ENCODE measurements around the gene OR13J1.
"Not testable (repeated sequence)": the region's sequence is repeated elsewhere in the genome, so short reads cannot be mapped to it uniquely, and the experiment has no call there.

Gene OR13J1

GRCh38 chr9:35899021-35899420, 28.8 kb upstream of the OR13J1 start:
- peaks cover 9% of the 10 kb centered on the region for H3K27me3 ChIP-seq (ENCODE audit: insufficient read depth, poor library complexity, severe bottlenecking)
- no peak for DNase-seq (ENCODE audit: low read depth in 1 of 2, low spot score in 1 of 2)
- no peak overlapping the region for H3K27ac ChIP-seq (replicated peaks)
- no peak for TF ChIP-seq SPI1 (IDR thresholded peaks at IDR 0.05; ENCODE audit: borderline replicate concordance, low read depth)
- no peak for TF ChIP-seq REST (IDR thresholded peaks at IDR 0.05; ENCODE audit: insufficient replicate concordance, low read depth)
- TF ChIP-seq GABPA (IDR thresholded peaks at IDR 0.05; ENCODE audit: low read depth), result no peak
- TF ChIP-seq POLR2AphosphoS5 (IDR thresholded peaks at IDR 0.05; ENCODE audit: low read depth), result no peak
- TF ChIP-seq CTCF (IDR thresholded peaks at IDR 0.05; ENCODE audit: insufficient read depth, low read length), result no peak
- no peak overlapping the region for H3K4me3 ChIP-seq (replicated peaks; ENCODE audit: insufficient read depth, low read length)

GRCh38 chr9:35898337-35898736, 28.1 kb upstream of the OR13J1 start:
- DNase-seq (ENCODE audit: low read depth in 1 of 2, low spot score in 1 of 2), result no peak
- Histone ChIP-seq H3K27ac (replicated peaks) (no peak overlapping the region), H3K27me3 (ENCODE audit: insufficient read depth, poor library complexity, severe bottlenecking) (peaks cover 12% of the 10 kb centered on the region), H3K4me3 (replicated peaks; ENCODE audit: insufficient read depth, low read length) (no peak overlapping the region)
- TF ChIP-seq REST (IDR thresholded peaks at IDR 0.05; ENCODE audit: insufficient replicate concordance, low read depth) (no peak), SPI1 (IDR thresholded peaks at IDR 0.05; ENCODE audit: borderline replicate concordance, low read depth) (no peak), POLR2AphosphoS5 (IDR thresholded peaks at IDR 0.05; ENCODE audit: low read depth) (no peak), CTCF (IDR thresholded peaks at IDR 0.05; ENCODE audit: insufficient read depth, low read length) (no peak), GABPA (IDR thresholded peaks at IDR 0.05; ENCODE audit: low read depth) (no peak)

- H3K4me3 ChIP-seq (replicated peaks; ENCODE audit: insufficient read depth, low read length); H3K27ac ChIP-seq (replicated peaks); DNase-seq (ENCODE audit: low read depth in 1 of 2, low spot score in 1 of 2): not testable (repeated sequence)
- H3K27me3 ChIP-seq (ENCODE audit: insufficient read depth, poor library complexity, severe bottlenecking), result peaks cover 12% of the 10 kb centered on the region
These were observed 27.3 kb upstream of the OR13J1 start for GRCh38 chr9:35897376-35898099.

- no peak for DNase-seq (ENCODE audit: low read depth in 1 of 2, low spot score in 1 of 2)
- no peak overlapping the region for H3K4me3 ChIP-seq (replicated peaks; ENCODE audit: insufficient read depth, low read length)
- H3K27ac ChIP-seq (replicated peaks), result no peak overlapping the region
- peaks cover 12% of the 10 kb centered on the region for H3K27me3 ChIP-seq (ENCODE audit: insufficient read depth, poor library complexity, severe bottlenecking)
- TF ChIP-seq REST (IDR thresholded peaks at IDR 0.05; ENCODE audit: insufficient replicate concordance, low read depth), result no peak
- TF ChIP-seq CTCF (IDR thresholded peaks at IDR 0.05; ENCODE audit: insufficient read depth, low read length), result no peak
- no peak for TF ChIP-seq SPI1 (IDR thresholded peaks at IDR 0.05; ENCODE audit: borderline replicate concordance, low read depth)
- no peak for TF ChIP-seq GABPA (IDR thresholded peaks at IDR 0.05; ENCODE audit: low read depth)
- TF ChIP-seq POLR2AphosphoS5 (IDR thresholded peaks at IDR 0.05; ENCODE audit: low read depth), result no peak
These were observed 26.4 kb upstream of the OR13J1 start for GRCh38 chr9:35896570-35896969.

Data from HL-60 (cell line).